Measurements from ENCODE around the gene OSBPL7. TPM values are rescaled to one million over a fixed set of nuclear protein-coding genes. Genes with fewer than 3 reads are reported as not detected.

Gene OSBPL7
- total RNA-seq, 1 experiment from 2014 or later = 20.5 TPM

GRCh38 chr17:47813077-47813476 is 8.5 kb downstream of the OSBPL7 start:
- ATAC-seq (no peak), DNase-seq (ENCODE audit: low read depth, low spot score) (no peak)
- no peaks in the 10 kb centered on the region for H3K9me3 ChIP-seq (ENCODE audit: control insufficient read depth in 1 of 2, insufficient read depth in 1 of 2, low read depth in 1 of 2, low read length in 2 of 2)
- H3K4me2 ChIP-seq (ENCODE audit: low read length) = no peak overlapping the region
- H3K4me1 ChIP-seq (ENCODE audit: control insufficient read depth in 1 of 2, insufficient read depth in 2 of 2, low read length in 2 of 2) = peaks cover 25 to 32% of the 10 kb centered on the region in 2 experiments
- H3K27ac ChIP-seq (ENCODE audit: low read depth, low read length) = no peak overlapping the region
- no peak overlapping the region for H2AFZ ChIP-seq (ENCODE audit: low read depth, low read length, poor library complexity, severe bottlenecking)
- BruUV-seq (replicated peaks) = no TSS peak
- ChIA-PET CTCF (no interaction called here), POLR2A (no interaction called here), RAD21 (ENCODE audit: low non-redundant PET in 1 of 2, low total read pairs in 2 of 2, uncharacterized antibody in 2 of 2, unreplicated experiment in 2 of 2) (no interaction called here)
- no peaks in the 10 kb centered on the region for H4K20me1 ChIP-seq (ENCODE audit: insufficient read depth)
- TF ChIP-seq EZH2phosphoT487 (IDR thresholded peaks at IDR 0.05; ENCODE audit: borderline replicate concordance) = no peak
- TF ChIP-seq SRF (IDR thresholded peaks at IDR 0.05; ENCODE audit: low read depth) = no peak
- TF ChIP-seq ZFX (IDR thresholded peaks at IDR 0.05) = no peak
- TF ChIP-seq, protein P1, sequence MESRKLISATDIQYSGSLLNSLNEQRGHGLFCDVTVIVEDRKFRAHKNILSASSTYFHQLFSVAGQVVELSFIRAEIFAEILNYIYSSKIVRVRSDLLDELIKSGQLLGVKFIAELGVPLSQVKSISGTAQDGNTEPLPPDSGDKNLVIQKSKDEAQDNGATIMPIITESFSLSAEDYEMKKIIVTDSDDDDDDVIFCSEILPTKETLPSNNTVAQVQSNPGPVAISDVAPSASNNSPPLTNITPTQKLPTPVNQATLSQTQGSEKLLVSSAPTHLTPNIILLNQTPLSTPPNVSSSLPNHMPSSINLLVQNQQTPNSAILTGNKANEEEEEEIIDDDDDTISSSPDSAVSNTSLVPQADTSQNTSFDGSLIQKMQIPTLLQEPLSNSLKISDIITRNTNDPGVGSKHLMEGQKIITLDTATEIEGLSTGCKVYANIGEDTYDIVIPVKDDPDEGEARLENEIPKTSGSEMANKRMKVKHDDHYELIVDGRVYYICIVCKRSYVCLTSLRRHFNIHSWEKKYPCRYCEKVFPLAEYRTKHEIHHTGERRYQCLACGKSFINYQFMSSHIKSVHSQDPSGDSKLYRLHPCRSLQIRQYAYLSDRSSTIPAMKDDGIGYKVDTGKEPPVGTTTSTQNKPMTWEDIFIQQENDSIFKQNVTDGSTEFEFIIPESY (IDR thresholded peaks at IDR 0.05; ENCODE audit: extremely low read depth, insufficient replicate concordance, low read length) = no peak
- TF ChIP-seq TCF7L2 (IDR thresholded peaks at IDR 0.05; ENCODE audit: borderline replicate concordance, extremely low read depth, insufficient read depth, insufficient read length) = no peak
- TF ChIP-seq REST (IDR thresholded peaks at IDR 0.05; ENCODE audit: low read depth) = no peak
- TF ChIP-seq FOSL1 (IDR thresholded peaks at IDR 0.05; ENCODE audit: low read depth) = no peak
- TF ChIP-seq MAX (IDR thresholded peaks at IDR 0.05) = no peak
- TF ChIP-seq JUND (IDR thresholded peaks at IDR 0.05) = no peak
- intact Hi-C loops (cut with micrococcal nuclease) = no loop called here
- no peak overlapping the region for H3K9ac ChIP-seq (ENCODE audit: low read length)
- H3K36me3 ChIP-seq (ENCODE audit: control insufficient read depth in 1 of 2, insufficient read depth in 2 of 2, low read length in 2 of 2) = peaks cover 7 to 11% of the 10 kb centered on the region in 2 experiments; a peak in 3 of 4 replicates
- no peaks in the 10 kb centered on the region for H3K9me2 ChIP-seq (ENCODE audit: insufficient read depth)
- H3K4me3 ChIP-seq (replicated peaks in 1 of 2; ENCODE audit: low read depth in 1 of 2, low read length in 2 of 2) = no peak overlapping the region
- no peaks in the 10 kb centered on the region for H3K79me2 ChIP-seq (ENCODE audit: insufficient read depth, low read length)
- no peaks in the 10 kb centered on the region for H3K27me3 ChIP-seq (ENCODE audit: insufficient read depth, low read length)

Data from HCT116 (cell line).